T-helper 17 cell (primary cell): Measurements from ENCODE around the gene PSG4. TPM values are rescaled to one million over a fixed set of nuclear protein-coding genes. Genes with fewer than 3 reads are reported as not detected.
"Not testable (repeated sequence)": the region's sequence is repeated elsewhere in the genome, so short reads cannot be mapped to it uniquely, and the experiment has no call there.

Experiments
- ATAC-seq: fragments of 150-1000 bp; cut with Tn5 transposase; 2 replicates; pipeline ENCODE4 v1.10.0; 2021; ENCODE audit warnings: mild to moderate bottlenecking, moderate library complexity
- DNase-seq, 3 donors: peaks; one replicate each; pipeline versions ENCODE4 v3.0.0 to v3.0.0-alpha.2; 2020 to 2021
- H3K9me3 ChIP-seq: one replicate; pipeline ENCODE4 v1.7.0; 2013; ENCODE audit warnings: low read length, mild to moderate bottlenecking; ENCODE audit not compliant: control insufficient read depth, poor library complexity, severe bottlenecking
- H3K27ac Mint-ChIP-seq: one replicate; pipeline ENCODE4 v1.8.0; 2022; ENCODE audit warnings: mild to moderate bottlenecking, moderate library complexity, mixed read lengths
- H3K27me3 Mint-ChIP-seq: one replicate; pipeline ENCODE4 v1.8.0; 2022; ENCODE audit warnings: mixed read lengths
- H3K36me3 Mint-ChIP-seq: one replicate; pipeline ENCODE4 v1.8.0; 2022; ENCODE audit warnings: low read depth, mixed read lengths
- H3K4me1 Mint-ChIP-seq: one replicate; pipeline ENCODE4 v1.8.0; 2022; ENCODE audit warnings: mild to moderate bottlenecking, mixed read lengths
- H3K4me3 Mint-ChIP-seq: one replicate; pipeline ENCODE4 v1.8.0; 2022; ENCODE audit warnings: mild to moderate bottlenecking, moderate library complexity, mixed read lengths
- total RNA-seq, 4 donors: library from RNA in 2 of 4; stranded (reverse) in 2 of 4; gene quantifications; one replicate each; pipeline ENCODE4 v1.2.3 and lab custom pipeline; 2022 to 2026

Gene PSG4
- total RNA-seq, 2 donors from 2014 or later, result 0.44 to 0.85 TPM

GRCh38 chr19:43221891-43222290 lies 16.5 kb upstream of the PSG4 start:
- H3K4me1 Mint-ChIP-seq, H3K27me3 Mint-ChIP-seq, H3K27ac Mint-ChIP-seq, DNase-seq, H3K36me3 Mint-ChIP-seq, H3K4me3 Mint-ChIP-seq, H3K9me3 ChIP-seq, ATAC-seq: not testable (repeated sequence)

GRCh38 chr19:43219136-43219535 lies 13.7 kb upstream of the PSG4 start:
- not testable (repeated sequence) for H3K4me1 Mint-ChIP-seq, H3K27me3 Mint-ChIP-seq, ATAC-seq, H3K36me3 Mint-ChIP-seq, H3K27ac Mint-ChIP-seq, H3K9me3 ChIP-seq, H3K4me3 Mint-ChIP-seq, DNase-seq

- not testable (repeated sequence) for H3K4me1 Mint-ChIP-seq, ATAC-seq, H3K27me3 Mint-ChIP-seq, DNase-seq, H3K4me3 Mint-ChIP-seq, H3K36me3 Mint-ChIP-seq, H3K27ac Mint-ChIP-seq, H3K9me3 ChIP-seq
Observed at GRCh38 chr19:43215881-43216280, 10.4 kb upstream of the PSG4 start.

GRCh38 chr19:43207991-43208390 lies 2.6 kb upstream of the PSG4 start:
- H3K9me3 ChIP-seq, result no peaks in the 10 kb centered on the region
- no peak for DNase-seq
- Mint-ChIP-seq H3K27me3 (peaks cover 45% of the 10 kb centered on the region), H3K36me3 (no peaks in the 10 kb centered on the region), H3K27ac (no peak overlapping the region), H3K4me1 (no peaks in the 10 kb centered on the region), H3K4me3 (no peak overlapping the region)
- no peak for ATAC-seq

- not testable (repeated sequence) for ATAC-seq, H3K9me3 ChIP-seq, H3K4me1 Mint-ChIP-seq, H3K36me3 Mint-ChIP-seq, H3K27ac Mint-ChIP-seq, H3K4me3 Mint-ChIP-seq, DNase-seq
- peaks cover 41% of the 10 kb centered on the region for H3K27me3 Mint-ChIP-seq
Observed at GRCh38 chr19:43207174-43207573, 1.7 kb upstream of the PSG4 start.

- H3K36me3 Mint-ChIP-seq, H3K9me3 ChIP-seq, ATAC-seq, DNase-seq, H3K27ac Mint-ChIP-seq, H3K4me3 Mint-ChIP-seq, H3K4me1 Mint-ChIP-seq: not testable (repeated sequence)
- peaks cover 31% of the 10 kb centered on the region for H3K27me3 Mint-ChIP-seq
Observed at GRCh38 chr19:43203611-43204010, 1.8 kb downstream of the PSG4 start.

GRCh38 chr19:43201891-43202290 lies 3.5 kb downstream of the PSG4 start:
- not testable (repeated sequence) for ATAC-seq, H3K36me3 Mint-ChIP-seq, DNase-seq, H3K9me3 ChIP-seq, H3K27ac Mint-ChIP-seq, H3K4me3 Mint-ChIP-seq, H3K4me1 Mint-ChIP-seq
- peaks cover 33% of the 10 kb centered on the region for H3K27me3 Mint-ChIP-seq

- peaks cover 32% of the 10 kb centered on the region for H3K27me3 Mint-ChIP-seq
- DNase-seq, H3K4me3 Mint-ChIP-seq, H3K9me3 ChIP-seq, H3K36me3 Mint-ChIP-seq, H3K27ac Mint-ChIP-seq, ATAC-seq, H3K4me1 Mint-ChIP-seq: not testable (repeated sequence)
Observed at GRCh38 chr19:43201337-43201801, 4.1 kb downstream of the PSG4 start.

- H3K4me3 Mint-ChIP-seq, H3K36me3 Mint-ChIP-seq, H3K4me1 Mint-ChIP-seq, ATAC-seq, H3K9me3 ChIP-seq, H3K27ac Mint-ChIP-seq, DNase-seq: not testable (repeated sequence)
- H3K27me3 Mint-ChIP-seq, result peaks cover 46% of the 10 kb centered on the region
Observed at GRCh38 chr19:43198686-43199419, 6.6 kb downstream of the PSG4 start.

- H3K27ac Mint-ChIP-seq, H3K4me1 Mint-ChIP-seq, H3K9me3 ChIP-seq, DNase-seq, H3K4me3 Mint-ChIP-seq, H3K36me3 Mint-ChIP-seq, ATAC-seq: not testable (repeated sequence)
- peaks cover 55% of the 10 kb centered on the region for H3K27me3 Mint-ChIP-seq
Observed at GRCh38 chr19:43197666-43198397, 7.6 kb downstream of the PSG4 start.

- H3K4me1 Mint-ChIP-seq, H3K9me3 ChIP-seq, ATAC-seq, H3K4me3 Mint-ChIP-seq, DNase-seq, H3K27ac Mint-ChIP-seq, H3K36me3 Mint-ChIP-seq: not testable (repeated sequence)
- peaks cover 74% of the 10 kb centered on the region for H3K27me3 Mint-ChIP-seq
Observed at GRCh38 chr19:43194397-43194796, 11.0 kb downstream of the PSG4 start.

GRCh38 chr19:43192381-43193155 lies 12.9 kb downstream of the PSG4 start:
- not testable (repeated sequence) for DNase-seq, H3K9me3 ChIP-seq, H3K27ac Mint-ChIP-seq, H3K4me3 Mint-ChIP-seq, ATAC-seq, H3K36me3 Mint-ChIP-seq, H3K4me1 Mint-ChIP-seq
- H3K27me3 Mint-ChIP-seq, result peaks cover 77% of the 10 kb centered on the region

GRCh38 chr19:43188092-43188491 lies 17.3 kb downstream of the PSG4 start:
- ATAC-seq, H3K4me1 Mint-ChIP-seq, H3K36me3 Mint-ChIP-seq, H3K4me3 Mint-ChIP-seq, H3K27ac Mint-ChIP-seq, DNase-seq, H3K9me3 ChIP-seq: not testable (repeated sequence)
- H3K27me3 Mint-ChIP-seq, result peaks cover 55% of the 10 kb centered on the region
